HG03342 (cell line): Measurements from ENCODE around the gene NLRP5.

ENCODE experiments used
- ATAC-seq: cut with Tn5 transposase; IDR thresholded peaks from one replicate; pipeline ENCODE4 v1.9.1; 2021; ENCODE audit warnings: mild to moderate bottlenecking, moderate library complexity; ENCODE audit not compliant: unreplicated experiment

The NLRP5 gene

DNA sequence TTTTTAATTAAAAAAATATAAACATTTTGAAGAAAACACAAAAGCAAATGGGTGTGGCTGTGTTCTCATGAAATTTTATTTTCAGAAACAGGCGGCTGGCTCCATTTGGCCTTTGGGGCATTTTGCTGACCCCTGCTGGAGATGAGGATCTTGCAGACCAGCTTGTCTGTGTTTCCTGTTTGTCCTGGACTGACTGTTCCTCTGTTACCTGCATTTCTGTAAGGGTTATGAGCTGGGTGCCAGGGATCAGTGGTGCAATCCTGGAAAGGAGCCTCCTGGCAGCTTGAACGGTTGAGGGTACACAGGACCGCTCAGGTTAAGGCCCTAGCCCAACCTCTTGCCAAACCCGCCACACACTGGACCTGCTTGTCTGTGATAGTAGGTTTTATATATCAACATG, 84.6 kb downstream of the NLRP5 start:
- ATAC-seq = no peak

DNA sequence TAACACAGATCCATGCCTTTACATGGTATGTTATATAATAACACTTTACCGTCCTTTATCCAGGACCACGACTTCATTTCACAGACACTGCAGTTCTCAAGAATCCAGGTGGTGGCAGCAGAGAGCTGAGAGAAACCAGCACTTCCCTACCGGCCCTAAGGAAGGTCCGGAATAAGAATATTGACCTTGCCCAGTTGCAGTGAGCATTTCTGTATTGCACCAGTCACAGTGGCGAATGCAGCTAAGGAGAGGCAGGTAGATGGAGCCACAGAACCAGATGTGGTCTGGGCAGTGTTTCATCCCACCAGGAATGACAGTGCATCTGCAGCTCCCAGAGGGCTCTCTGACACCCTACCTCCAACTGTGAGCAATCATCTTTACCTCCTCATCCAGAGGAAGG, 89.9 kb downstream of the NLRP5 start:
- ATAC-seq = no peak

DNA sequence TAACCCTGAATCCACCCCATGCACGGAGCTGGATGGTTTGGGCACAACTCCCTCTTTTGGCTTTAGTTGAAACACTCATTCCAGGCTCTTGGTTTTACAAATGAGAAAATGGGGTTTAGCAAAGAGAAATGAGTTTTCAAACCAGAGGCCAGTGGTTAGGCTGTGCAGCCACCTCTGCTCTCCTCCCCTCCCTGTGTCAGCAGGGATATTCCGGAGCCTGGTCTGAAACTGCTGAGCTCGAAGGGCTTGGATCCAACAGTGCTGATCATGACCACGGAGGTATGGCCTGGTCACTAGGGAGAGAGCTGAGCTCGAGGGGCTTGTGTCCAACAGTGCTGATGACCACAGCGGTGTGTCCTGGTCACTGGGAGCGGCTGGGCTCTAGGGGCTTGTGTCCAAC, 93.0 kb downstream of the NLRP5 start:
- no peak for ATAC-seq

DNA sequence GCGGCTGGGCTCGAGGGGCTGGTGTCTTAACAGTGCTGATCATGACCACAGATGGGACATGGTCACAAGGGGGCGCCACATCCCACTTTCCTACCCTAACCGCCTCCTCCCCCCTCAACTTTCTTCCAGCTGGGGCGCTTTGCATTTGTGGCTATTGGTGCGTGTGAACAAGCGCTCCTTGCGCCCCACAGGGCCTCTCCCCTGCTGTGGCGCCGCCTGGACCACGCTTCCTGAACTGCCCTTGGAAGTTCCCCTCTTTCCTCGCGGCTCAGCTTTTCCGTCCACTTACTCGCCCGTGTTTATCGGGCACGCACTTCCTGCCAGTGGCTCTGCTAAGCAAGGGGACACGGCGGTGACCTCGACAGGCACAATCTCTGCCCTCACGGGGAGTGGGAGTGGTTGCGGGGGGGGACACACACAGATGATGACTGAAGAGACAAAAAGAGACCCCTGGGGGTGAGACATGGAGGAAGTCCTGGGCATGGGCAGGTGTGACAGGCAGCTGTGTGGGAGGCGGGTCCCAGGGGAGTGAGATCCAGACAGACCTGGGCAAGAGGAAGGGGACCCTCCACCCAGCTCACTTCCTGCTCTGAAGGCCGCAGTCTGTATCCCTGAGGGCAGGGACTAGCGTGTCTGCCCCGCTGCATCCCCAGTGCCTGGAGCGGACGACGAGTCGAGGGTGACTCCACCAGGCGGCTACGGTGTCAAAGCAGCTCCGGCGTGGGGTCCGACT, 94.3 kb downstream of the NLRP5 start:
- peak; percentile 68 for ATAC-seq

DNA sequence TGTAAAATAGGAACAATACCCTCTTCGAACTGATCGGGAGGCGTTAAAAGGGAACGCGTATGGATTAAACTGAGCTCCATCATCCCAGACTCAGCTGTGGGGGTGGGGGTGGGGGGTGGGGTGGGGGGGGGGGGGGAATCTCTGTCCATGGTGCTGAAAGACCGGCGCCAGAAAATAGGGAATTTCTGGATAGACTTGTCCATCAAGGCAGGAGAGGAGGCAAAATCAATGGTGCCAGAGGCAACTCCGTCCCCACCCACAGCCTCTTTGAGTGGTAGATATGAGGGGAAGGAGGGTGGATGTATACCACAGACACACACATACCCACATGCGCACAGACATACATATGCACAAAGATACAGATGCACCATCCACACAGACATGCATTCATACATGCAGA, 97.1 kb downstream of the NLRP5 start:
- ATAC-seq = no peak

DNA sequence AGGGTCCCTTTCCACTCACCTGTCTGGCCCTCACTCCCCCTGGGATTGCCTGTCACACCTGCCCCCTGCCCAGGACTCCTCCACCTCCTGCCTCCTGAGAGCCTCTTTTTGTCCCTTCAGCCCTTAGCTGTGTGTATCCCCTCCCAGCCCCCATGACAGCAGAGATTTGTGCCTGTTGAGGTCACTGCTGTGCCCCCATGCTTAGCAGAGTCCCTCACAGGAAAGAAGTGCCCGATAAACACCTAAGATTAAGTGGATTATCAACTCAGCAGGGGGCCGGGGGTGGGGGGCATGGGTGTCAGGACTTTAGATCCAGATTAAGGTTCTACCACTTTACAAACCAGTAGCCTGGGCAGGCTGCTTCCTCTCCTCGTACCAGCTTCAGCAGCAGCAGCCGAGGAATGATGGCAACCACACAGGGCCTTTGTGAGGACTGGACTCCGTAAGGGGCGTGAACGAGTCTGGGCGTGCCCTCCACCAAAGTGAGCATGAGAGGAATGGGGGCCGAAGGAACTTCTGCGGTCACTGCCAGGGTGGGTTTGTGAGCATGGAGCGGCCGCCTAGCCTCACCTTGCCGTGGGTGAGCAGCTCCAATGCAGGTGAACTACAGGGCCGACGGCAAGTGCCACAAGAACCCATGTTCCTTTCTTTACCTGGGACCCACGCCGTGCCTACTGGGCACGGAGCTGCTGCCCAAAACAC, 98.4 kb downstream of the NLRP5 start:
- ATAC-seq = no peak

DNA sequence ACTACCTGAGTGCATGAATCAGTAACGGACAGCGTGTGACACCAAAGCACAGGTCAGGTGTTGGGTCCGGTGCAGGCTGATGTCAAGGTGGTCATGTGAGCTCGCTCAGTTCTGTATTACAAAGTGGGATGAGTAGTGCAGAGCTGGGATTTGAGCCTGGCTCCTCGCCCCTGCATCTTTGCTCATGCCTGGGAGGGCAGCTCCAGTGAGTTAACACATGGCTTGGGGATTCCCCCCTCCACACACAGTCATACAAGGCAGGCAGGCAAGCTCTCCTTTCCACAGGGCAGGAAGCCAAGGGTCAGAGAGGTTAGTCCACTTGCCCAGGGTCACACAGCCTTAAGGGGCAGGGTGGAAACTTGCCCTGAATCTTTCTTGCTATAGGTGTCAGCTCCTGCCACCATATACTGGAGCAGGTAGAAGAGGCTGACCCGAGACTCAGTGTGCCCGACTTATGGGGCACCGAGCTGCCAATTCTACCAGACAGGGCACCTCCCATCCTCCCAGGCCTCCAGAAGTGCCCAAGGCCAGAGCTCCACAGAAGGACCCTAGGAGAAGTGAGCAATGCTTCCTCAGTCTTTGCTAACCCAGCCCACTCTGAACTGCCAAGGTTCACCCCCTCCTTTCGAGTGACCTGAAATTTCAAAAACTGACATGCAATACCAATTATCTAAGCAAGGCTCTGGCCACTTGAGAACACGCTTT, 99.1 kb downstream of the NLRP5 start:
- no peak for ATAC-seq

DNA sequence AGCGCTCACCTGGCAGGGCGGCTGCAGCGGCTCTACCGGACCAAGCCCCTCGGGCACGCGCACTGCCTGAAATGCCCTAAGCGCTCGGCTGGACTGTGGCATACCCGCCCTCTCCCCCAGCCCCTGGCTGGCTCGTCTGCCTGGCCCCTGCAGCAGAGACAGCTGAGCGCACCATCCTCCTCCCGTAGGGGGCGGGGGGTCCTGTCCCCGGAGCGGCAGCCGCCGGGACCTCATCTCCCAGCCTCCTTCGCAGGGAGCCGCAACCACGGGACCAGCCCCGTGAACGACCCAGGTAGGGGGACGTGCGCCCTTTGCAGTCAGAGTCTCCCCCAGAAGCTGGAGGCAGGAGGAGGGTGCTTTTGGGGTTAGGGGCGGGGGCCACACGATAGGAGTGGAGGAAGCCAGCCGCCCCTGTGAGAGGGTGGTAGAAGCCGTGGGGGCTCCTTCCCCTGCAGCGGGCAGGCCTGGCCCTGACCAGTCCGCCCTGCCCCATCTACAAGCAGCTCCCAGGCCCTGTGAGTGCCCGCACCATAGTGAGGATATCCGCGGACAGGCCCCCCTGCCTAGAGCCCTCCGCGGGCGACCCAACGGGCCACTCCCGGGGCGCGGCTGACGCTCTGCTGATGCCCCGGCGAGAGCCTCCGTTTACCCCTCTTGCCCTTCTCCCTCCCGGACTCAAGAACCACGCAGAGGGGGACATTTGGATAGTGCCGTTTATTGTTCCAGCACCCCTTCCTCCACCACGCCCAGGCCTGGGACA, 100.3 kb downstream of the NLRP5 start:
- ATAC-seq = no peak

DNA sequence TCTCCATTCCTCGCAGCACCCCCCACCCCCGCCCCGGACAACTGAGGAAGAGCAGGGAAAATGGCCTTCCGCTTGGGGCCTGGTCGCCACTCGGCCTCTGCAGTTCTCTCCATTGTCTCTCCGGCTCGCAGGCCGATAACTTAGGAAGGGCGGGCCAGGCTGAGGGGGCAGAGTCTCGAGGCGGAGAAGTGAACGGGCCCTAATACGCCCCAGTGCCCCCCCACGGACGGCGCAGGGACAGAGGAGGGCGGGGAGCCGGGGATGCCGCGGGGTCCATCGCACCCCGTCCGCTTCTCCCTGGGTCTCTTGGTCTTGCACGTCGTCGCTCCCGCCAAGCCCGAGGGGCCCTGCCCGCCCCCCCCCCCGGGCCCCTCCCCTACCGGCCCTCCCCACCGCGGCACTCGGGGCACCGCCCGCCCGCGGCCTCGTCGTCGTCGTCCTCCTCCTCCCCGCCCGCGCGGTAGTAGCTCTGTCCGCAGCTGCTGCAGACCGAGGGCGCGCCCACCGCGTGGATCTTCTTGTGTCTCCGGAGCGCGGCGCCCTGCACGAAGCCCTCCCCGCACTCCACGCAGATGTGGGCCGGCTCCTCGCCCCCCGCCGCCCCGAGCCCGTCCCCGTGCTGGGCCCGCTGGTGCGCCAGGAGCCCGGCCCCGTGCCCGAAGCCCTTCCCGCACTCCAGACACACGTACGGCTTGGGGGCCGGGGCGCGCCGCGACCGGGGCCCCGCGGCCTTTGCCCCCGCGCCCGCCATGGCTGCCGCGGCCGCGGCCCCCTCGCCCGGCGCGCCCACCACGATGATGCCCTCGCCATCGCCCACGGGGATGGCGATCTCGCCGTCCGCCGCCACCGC, 101.3 kb downstream of the NLRP5 start:
- no peak for ATAC-seq

DNA sequence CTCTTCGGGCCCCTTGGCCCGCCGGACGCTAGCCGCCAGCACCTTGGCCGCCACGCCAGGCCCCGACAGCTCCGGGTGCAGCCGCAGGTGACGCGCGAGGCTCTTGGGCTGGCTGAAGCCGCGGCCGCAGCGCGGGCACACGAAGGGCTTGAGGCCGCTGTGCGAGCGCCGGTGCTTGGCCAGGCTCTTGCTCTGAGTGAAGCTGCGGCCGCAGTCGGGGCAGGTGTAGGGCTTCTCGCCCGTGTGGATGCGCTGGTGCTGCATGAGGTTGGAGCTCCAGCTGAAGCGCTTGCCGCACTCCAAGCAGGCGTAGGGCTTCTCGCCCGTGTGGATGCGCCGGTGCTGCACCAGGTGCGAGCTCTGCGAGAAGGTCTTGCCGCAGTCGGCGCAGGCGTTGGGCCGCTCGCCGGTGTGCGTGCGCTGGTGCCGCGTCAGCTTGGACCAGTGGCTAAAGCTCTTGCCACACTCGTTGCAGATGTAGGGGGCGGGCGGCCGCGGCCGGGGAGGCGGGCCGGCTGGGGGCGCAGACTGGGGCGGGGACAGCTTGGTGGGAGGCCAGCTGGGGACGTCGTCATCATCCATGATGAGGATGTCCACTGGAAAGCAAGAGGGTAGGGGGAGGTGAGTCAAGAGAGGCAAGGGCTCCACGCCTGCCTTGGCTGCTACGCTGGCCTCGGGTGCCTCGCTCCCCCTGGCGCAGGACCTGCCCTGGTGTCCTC, 102.1 kb downstream of the NLRP5 start:
- no peak for ATAC-seq

DNA sequence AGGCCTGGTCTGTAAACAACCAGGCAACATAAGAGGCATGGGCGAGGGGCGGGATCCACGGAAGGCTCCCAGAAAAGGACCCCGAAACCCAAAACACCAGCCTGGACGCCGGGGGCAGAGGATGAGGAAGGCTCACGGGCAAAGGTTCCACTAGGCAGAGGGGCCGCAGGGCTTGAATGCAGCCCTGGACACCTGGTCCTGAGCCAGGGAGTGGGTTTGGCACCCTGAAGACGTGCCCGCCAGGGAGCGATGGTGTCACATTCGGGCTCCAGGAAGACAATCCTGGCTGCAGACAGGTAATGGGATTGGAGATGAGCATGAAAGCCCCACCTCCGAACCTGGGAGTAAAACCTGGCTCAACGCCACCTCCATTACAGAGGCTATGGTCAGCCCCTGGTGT, 102.8 kb downstream of the NLRP5 start:
- ATAC-seq = no peak

DNA sequence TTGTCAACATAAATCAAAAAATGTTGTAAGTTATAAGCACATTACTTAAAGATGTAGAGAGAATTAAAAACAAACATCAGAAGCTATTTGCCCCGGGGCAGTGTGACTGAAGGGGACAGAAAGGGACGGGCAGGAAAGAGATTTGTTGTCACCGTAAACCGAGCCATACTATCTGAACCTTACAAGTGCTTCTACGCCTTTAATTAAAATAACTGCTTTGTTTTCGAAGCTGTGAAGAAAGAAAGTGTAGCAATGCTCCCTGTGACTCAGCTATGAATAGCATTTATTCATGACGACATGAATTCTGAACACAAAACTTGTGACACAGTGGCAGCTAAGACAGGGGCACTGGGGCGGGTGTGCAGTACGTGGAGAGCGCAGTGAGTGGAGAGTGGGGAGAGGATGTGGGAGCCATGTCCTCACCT, 104.5 kb downstream of the NLRP5 start:
- ATAC-seq = no peak

DNA sequence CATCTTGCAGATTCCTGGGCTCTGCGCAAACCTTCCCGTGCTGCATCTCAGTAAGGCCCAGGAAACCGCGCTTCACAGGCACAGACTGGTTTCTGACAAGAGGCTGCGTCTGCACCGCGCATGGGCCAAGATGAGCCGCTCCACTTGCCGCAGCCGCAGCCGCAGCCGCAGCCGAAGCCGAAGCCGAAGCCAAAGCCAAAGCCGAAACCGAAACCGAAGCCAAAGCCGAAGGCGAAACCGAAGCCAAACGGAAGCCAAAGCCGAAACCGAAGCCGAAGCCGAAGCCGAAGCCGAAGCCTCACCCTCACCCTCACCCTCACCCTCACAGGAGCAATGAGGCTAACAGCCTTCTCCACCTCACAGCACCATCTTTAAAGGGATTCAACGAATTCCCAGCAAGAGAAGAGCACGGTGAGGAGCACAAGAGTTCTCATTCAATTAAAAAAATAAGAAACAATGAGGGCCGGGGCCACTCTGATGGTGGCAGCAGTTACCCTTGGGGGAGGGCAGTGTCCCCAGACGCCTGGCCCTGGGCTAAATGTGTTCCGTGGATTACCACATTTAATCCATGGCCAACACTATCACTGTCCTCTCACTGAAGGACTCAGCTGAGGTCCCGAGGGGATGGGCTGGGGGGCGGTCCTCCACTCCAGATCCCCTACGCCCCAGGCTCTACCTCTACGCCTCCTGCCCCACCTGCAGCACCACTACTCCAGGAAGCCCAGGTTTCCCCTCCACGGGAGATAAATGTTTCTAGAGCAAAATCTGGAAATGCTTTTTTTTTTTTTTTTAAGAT, 105.4 kb downstream of the NLRP5 start:
- ATAC-seq = no peak

DNA sequence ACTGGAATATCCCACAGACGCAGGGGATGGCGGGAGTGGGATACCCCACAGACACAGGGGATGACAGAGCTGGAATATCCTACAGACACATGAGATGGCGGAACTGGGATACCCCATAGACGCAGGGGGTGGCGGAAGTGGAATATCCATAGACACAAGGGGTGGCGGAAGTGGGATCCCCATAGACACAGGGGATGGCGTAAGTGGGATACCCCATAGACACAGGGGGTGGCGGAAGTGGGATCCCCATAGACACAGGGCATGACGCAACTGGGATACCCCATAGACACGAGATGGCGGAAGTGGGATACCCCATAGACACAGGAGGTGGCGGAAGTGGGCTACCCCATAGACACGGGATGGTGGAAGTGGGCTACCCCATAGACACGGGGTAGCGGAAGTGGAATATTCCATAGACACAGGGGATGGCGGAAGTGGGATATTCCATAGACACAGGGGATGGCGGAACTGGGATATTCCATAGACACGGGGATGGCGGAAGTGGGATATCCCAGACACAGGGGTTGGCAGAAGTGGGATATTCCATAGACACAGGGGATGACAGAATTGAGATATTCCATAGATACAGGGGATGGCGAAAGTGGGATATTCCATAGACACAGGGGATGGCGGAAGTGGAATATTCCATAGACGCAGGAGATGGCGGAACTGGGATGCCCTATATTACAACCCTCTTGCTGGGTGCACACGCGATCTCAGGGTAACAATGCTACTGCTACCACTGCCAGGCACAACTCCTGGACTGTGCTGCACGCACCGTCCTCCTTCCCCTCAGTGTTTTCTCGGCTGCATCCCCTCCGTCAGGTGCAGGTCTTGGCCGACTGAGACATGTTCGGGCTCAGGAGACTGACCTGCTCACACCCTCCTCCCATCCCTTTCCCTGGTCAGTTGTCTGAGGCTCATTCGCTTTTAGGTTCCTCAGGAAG, 106.4 kb downstream of the NLRP5 start:
- no peak for ATAC-seq

DNA sequence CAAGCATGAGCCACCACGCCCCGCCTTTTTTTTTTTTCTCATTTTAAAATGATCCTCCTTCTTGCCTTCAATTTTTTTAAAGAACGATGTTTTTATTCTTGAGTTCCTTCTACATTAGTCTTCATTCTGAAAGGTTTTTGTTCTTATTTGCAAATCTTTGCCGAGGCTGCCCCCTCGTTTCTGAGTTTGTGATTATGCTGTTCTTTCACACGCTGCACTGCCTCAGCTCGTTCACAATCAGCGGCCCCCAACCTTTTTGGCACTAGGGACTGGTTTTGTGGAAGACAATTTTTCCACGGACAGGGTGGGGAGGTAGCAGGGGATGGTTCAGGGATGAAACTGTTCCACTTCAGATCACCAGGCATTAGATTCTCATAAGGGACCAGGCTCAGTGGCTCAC, 107.9 kb downstream of the NLRP5 start:
- ATAC-seq = no peak

DNA sequence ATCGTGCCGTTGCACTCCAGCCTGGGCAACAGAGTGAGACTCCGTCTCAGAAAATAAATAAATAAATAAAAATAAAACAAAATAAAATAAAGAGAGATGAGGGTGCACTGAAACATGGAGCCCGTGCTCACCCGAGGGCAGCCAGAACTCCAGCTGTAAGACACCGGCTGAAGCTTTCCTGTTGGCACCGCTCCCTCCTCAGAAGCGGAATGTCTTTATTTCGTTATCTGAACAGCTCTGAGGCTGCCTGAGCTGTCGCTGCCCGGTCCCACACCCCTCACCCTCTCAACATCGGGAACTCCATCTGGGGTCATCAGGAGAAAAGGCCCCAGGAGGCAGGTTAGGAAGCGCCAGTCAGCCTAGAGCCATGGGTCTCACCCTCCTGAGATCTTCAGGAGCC, 110.1 kb downstream of the NLRP5 start:
- ATAC-seq = no peak

DNA sequence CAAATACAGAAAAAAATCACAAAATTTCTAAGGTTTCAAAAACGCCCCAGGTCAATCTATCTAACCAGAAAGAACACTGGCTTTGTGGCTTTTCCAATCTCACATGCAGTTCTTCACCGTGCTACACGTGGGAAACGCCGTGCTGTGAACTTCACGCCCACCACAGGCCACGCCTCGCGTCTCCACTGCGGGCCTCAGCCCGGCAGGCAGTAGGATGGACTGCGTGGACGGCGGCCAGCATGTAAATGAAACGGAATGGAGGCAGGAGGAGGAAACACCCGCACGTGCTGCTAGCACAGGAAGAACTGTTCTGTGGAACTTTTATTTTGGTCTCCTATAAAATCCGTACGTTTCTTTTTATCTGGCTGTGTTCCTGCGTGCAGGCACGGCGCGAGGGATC, 110.7 kb downstream of the NLRP5 start:
- ATAC-seq = no peak

DNA sequence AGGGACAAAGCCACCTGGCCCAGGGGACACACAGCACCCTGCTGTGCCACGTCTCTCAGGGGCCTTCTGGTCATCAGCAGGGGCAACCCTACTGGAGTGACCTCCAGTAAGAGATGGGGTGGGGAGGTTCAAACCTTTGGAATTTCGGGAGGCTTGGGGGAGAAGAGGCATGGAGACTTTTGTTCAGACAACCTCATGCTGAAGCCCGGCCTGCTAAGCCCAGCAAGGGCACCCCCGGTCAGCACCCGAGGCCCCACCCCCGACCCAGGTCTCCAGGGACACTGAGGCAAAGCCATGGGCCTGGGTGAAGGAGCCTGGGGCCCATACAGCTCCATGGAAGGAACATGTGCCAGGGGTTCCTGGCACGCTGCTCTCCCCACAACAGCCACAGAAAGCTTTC, 111.2 kb downstream of the NLRP5 start:
- no peak for ATAC-seq
